ENCODE results near the gene TIMP4. TPM values are rescaled to one million over a fixed set of nuclear protein-coding genes. Genes with fewer than 3 reads are reported as not detected.

TIMP4 gene
- total RNA-seq, 1 donor from 2014 or later, result 2.8 TPM

DNA sequence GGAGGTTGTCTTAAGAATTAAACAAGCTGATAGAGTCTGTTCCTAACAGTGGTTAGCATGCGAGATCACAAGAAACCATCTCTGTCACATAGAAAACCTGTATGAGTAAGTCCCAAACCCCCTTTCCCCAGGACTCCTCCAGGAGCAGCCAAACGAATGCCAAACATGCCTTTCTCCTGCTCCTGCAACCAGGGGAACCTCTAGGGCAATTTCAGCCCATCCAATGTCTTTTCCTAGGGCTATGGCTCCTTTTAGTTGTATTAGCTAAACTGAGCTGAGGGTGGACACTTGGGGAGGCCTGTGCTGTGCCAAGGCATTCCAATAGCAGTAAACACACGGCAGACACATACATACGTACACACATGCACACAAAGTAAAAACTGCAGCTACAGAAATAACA lies 36.5 kb upstream of the TIMP4 start:
- TF ChIP-seq, protein P1, sequence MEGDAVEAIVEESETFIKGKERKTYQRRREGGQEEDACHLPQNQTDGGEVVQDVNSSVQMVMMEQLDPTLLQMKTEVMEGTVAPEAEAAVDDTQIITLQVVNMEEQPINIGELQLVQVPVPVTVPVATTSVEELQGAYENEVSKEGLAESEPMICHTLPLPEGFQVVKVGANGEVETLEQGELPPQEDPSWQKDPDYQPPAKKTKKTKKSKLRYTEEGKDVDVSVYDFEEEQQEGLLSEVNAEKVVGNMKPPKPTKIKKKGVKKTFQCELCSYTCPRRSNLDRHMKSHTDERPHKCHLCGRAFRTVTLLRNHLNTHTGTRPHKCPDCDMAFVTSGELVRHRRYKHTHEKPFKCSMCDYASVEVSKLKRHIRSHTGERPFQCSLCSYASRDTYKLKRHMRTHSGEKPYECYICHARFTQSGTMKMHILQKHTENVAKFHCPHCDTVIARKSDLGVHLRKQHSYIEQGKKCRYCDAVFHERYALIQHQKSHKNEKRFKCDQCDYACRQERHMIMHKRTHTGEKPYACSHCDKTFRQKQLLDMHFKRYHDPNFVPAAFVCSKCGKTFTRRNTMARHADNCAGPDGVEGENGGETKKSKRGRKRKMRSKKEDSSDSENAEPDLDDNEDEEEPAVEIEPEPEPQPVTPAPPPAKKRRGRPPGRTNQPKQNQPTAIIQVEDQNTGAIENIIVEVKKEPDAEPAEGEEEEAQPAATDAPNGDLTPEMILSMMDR (IDR thresholded peaks at IDR 0.05; ENCODE audit: insufficient read depth, low read length, poor library complexity, severe bottlenecking), result no peak
- H3K36me3 ChIP-seq (ENCODE audit: control insufficient read depth, insufficient read depth, low read length), result no peaks in the 10 kb centered on the region
- DNase-seq (ENCODE audit: low read depth), result no peak
- no peak overlapping the region for H3K4me3 ChIP-seq (ENCODE audit: low read depth, low read length)
- no peaks in the 10 kb centered on the region for H3K27me3 ChIP-seq (ENCODE audit: control insufficient read depth, insufficient read depth, low read length)

DNA sequence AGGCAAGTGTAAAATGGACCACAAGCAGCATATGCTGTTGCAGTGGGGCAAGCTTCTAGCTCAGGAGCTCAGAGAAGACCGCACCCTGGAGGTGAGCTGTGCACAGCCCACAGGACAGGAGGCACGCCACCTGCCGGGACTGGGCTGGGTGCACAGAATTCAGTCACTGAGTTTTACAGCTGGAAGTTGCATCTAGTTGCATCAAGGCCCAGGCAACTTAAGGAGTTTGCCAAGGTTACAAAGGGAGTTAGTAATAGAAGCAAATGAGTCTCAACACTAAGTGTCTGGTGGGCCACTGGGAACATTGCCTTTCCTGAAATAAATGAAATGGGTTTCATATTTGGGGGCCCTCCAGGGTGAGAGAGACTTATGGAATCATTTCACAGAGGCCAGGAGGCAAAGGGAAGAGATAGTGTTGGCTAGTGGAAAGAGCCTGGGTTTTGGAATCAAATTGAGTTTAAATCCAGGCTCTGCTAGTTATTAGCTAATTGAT lies 36.0 kb upstream of the TIMP4 start:
- DNase-seq (ENCODE audit: low read depth), result no peak
- H3K27me3 ChIP-seq (ENCODE audit: control insufficient read depth, insufficient read depth, low read length), result no peaks in the 10 kb centered on the region
- H3K4me3 ChIP-seq (ENCODE audit: low read depth, low read length), result no peak overlapping the region
- no peaks in the 10 kb centered on the region for H3K36me3 ChIP-seq (ENCODE audit: control insufficient read depth, insufficient read depth, low read length)
- TF ChIP-seq, protein P1 (IDR thresholded peaks at IDR 0.05; ENCODE audit: insufficient read depth, low read length, poor library complexity, severe bottlenecking), result peak; percentile 49

DNA sequence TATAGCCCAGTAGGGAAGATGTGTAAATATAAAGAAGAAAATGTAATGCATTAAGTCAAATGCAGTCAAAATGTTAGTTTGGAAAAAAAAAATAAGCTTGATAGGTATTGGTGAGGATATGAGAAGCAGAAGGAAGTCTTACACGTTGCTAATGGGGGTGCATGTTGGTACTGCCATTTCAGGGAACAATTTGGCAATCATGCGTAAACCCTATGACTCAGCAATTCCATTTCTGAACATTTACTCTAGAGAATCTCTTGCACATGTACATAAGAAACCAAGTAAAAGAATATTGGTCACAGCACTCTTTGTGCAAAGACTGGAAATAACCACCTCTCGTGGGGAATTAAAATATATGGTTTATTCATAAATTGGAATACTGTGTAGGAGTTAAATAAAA lies 35.5 kb upstream of the TIMP4 start:
- peak; percentile 68 for DNase-seq (ENCODE audit: low read depth)
- TF ChIP-seq, protein P1 (IDR thresholded peaks at IDR 0.05; ENCODE audit: insufficient read depth, low read length, poor library complexity, severe bottlenecking), result no peak
- no peaks in the 10 kb centered on the region for H3K36me3 ChIP-seq (ENCODE audit: control insufficient read depth, insufficient read depth, low read length)
- H3K27me3 ChIP-seq (ENCODE audit: control insufficient read depth, insufficient read depth, low read length), result no peaks in the 10 kb centered on the region
- H3K4me3 ChIP-seq (ENCODE audit: low read depth, low read length), result no peak overlapping the region

DNA sequence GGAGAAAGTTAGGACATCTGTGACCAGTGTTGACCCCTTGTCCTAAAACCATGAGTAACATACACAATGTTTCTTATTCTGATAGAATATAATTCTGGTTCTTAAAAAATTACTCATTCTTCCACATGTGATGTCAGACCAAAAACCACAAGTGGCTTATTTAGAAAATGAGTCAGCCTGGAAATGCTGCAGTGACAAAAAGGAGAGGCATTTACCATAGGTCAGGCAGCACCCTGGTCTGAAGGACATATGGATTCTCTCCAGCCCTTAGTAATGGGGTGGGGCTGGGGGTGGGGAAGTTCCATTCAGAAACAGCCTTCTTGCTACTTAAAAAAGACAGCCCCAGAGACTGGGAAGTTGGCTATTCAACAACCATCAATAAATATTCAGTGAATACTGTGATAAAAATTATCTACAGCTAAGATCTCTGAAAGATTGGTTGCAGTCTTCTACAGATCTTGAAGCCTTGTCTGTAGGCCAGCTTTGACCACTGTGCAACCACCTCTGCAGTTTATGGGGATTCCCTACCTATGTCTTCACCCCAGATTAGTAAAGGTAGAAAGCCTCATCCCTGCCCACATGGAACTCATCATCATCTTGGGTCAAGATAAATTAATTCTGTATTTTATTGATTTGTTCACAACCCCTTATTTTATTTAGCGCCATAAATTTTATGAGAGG lies 34.9 kb upstream of the TIMP4 start:
- no peak overlapping the region for H3K4me3 ChIP-seq (ENCODE audit: low read depth, low read length)
- DNase-seq (ENCODE audit: low read depth), result peak; percentile 95
- H3K27me3 ChIP-seq (ENCODE audit: control insufficient read depth, insufficient read depth, low read length), result no peaks in the 10 kb centered on the region
- no peaks in the 10 kb centered on the region for H3K36me3 ChIP-seq (ENCODE audit: control insufficient read depth, insufficient read depth, low read length)
- TF ChIP-seq, protein P1 (IDR thresholded peaks at IDR 0.05; ENCODE audit: insufficient read depth, low read length, poor library complexity, severe bottlenecking), result no peak

DNA sequence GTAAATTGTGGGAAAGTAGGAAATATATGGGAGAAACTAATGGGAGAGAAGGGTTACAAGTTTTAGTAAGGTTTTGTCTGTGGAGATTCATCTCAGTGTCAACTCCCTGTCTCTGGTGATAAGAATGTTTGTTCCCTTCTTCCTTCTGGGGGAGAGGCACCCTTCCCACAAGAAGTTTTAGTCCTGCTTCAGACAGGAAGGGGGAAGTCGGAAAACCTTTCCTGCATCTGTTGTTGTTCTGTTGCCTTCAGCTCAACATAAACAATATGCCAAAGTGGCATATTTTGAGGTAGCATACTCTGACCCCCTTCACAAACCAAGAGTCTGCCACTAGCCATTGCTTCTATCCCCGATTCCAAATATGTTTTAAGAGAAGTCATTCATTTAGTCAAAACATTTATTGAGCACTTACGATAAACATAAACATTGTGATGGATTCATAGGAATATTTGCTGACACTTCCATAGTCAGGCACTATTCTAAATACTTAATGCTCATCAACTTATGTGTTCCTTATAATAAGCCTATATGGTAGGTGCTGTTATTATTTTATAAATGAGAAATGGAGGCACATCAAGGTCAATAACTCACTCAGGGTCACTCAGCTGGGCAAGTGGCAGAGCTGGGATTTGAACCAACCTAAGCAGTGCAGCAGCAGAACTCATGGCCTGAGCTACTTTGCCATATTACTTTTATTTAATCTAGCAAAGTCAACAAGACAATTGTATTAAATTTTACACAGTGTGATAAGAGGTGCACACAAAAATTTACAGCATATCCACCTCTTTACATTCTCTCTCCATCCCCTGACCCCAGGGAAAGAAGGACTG lies 34.2 kb upstream of the TIMP4 start:
- no peak for DNase-seq (ENCODE audit: low read depth)
- H3K36me3 ChIP-seq (ENCODE audit: control insufficient read depth, insufficient read depth, low read length), result no peaks in the 10 kb centered on the region
- TF ChIP-seq, protein P1 (IDR thresholded peaks at IDR 0.05; ENCODE audit: insufficient read depth, low read length, poor library complexity, severe bottlenecking), result no peak

More for the DNA sequence above, 34.2 kb upstream of the TIMP4 start:
- H3K4me3 ChIP-seq (ENCODE audit: low read depth, low read length), result no peak overlapping the region
- no peaks in the 10 kb centered on the region for H3K27me3 ChIP-seq (ENCODE audit: control insufficient read depth, insufficient read depth, low read length)

Measured in kidney epithelial cell (primary cell).